PFSK-1 (cell line): ENCODE data around the gene ITGB6.

Source experiments
- FOXP2 ChIP-seq: optimal IDR thresholded peaks from 2 replicates; pipeline ENCODE3; 2011; ENCODE audit warnings: borderline replicate concordance, control low read depth, inconsistent platforms; ENCODE audit not compliant: insufficient read depth; ENCODE audit errors: extremely low read length, extremely low read depth
- POLR2AphosphoS5 ChIP-seq: IDR thresholded peaks from 2 replicates; pipeline ENCODE4 v1.6.1; 2012; ENCODE audit warnings: low read depth, mild to moderate bottlenecking, control low read depth, low read length, moderate library complexity
- SIN3A ChIP-seq: IDR thresholded peaks from 2 replicates; pipeline ENCODE4 v1.6.1; 2012; ENCODE audit warnings: mild to moderate bottlenecking, low read length, moderate library complexity, borderline replicate concordance; ENCODE audit not compliant: insufficient read depth
- TAF1 ChIP-seq: IDR thresholded peaks from 2 replicates; pipeline ENCODE4 v1.6.1; 2012; ENCODE audit warnings: low read length, control low read depth, borderline replicate concordance; ENCODE audit not compliant: insufficient read depth
- TF ChIP-seq, protein P1 (sequence below), 2 experiments: IDR thresholded peaks; 2 replicates each; pipeline versions ENCODE4 v1.6.1 to v1.8.0; 2011 to 2012; ENCODE audit warnings: low read depth in 2 of 2, low read length in 2 of 2, control low read depth in 1 of 2, inconsistent platforms in 1 of 2, mild to moderate bottlenecking in 1 of 2, moderate library complexity in 1 of 2; ENCODE audit not compliant: insufficient read depth in 1 of 2

Gene ITGB6

GRCh38 chr2:160194946-160195345, 5.1 kb downstream of the ITGB6 start:
- TF ChIP-seq SIN3A (no peak), TAF1 (no peak), POLR2AphosphoS5 (no peak), FOXP2 (no peak)
- TF ChIP-seq, protein P1, sequence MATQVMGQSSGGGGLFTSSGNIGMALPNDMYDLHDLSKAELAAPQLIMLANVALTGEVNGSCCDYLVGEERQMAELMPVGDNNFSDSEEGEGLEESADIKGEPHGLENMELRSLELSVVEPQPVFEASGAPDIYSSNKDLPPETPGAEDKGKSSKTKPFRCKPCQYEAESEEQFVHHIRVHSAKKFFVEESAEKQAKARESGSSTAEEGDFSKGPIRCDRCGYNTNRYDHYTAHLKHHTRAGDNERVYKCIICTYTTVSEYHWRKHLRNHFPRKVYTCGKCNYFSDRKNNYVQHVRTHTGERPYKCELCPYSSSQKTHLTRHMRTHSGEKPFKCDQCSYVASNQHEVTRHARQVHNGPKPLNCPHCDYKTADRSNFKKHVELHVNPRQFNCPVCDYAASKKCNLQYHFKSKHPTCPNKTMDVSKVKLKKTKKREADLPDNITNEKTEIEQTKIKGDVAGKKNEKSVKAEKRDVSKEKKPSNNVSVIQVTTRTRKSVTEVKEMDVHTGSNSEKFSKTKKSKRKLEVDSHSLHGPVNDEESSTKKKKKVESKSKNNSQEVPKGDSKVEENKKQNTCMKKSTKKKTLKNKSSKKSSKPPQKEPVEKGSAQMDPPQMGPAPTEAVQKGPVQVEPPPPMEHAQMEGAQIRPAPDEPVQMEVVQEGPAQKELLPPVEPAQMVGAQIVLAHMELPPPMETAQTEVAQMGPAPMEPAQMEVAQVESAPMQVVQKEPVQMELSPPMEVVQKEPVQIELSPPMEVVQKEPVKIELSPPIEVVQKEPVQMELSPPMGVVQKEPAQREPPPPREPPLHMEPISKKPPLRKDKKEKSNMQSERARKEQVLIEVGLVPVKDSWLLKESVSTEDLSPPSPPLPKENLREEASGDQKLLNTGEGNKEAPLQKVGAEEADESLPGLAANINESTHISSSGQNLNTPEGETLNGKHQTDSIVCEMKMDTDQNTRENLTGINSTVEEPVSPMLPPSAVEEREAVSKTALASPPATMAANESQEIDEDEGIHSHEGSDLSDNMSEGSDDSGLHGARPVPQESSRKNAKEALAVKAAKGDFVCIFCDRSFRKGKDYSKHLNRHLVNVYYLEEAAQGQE (IDR thresholded peaks at IDR 0.05; ENCODE audit: insufficient read depth in 1 of 2, low read depth in 2 of 2, low read length in 2 of 2), result no peak

DNA sequence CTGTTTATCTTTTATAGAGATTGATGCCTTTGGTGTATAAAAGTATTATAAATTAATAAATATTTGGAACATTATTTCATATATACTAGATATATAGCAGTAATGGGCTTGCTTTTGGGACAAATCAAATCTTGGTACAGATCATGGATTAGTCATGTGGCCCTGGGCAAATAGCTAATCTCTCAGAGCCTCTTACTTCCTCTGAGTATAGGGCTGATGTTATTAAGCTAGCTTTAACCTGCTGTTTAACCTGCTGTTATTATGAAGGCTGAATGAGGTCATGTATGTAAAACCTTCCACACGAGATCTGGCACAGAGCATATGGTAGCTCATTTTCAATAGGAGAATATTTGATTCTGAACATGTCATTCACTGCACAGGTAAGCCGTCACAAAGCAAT, 5.7 kb downstream of the ITGB6 start:
- TF ChIP-seq FOXP2 (no peak), TAF1 (no peak), SIN3A (no peak), POLR2AphosphoS5 (no peak)
- TF ChIP-seq, protein P1 (IDR thresholded peaks at IDR 0.05; ENCODE audit: insufficient read depth in 1 of 2, low read depth in 2 of 2, low read length in 2 of 2), result no peak

- 0 out of 2 replicates have a peak, but pooled peaks have one; percentile 21 for TF ChIP-seq TAF1
Measured at GRCh38 chr2:160181146-160181836, 18.8 kb downstream of the ITGB6 start.

- no peak for TF ChIP-seq TAF1
- no peak for TF ChIP-seq SIN3A
Measured at GRCh38 chr2:160180172-160180571, 19.9 kb downstream of the ITGB6 start.

GRCh38 chr2:160175169-160176134, 24.6 kb downstream of the ITGB6 start:
- TF ChIP-seq TAF1 (no peak), SIN3A (no peak)

DNA sequence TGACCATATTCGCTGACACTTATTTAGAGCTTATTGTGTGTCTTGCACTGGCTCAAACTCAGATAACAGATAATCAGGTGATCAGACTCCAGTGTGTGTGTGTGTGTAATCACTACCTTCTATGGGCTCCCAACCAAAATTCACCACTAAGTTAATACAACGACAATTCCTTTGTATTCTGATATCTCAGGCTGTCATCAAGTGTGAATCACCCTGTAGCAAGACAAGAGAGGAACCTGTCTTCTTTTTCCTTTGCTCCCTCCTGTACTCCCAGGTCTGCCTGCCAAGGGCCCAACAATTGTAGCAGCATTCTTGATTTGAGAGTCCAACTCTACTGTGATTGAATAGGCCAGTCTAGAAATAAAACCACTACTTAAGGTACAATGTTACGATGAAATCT, 25.8 kb downstream of the ITGB6 start:
- TF ChIP-seq TAF1 (no peak), SIN3A (no peak), FOXP2 (no peak), POLR2AphosphoS5 (no peak)
- TF ChIP-seq, protein P1 (IDR thresholded peaks at IDR 0.05; ENCODE audit: insufficient read depth in 1 of 2, low read depth in 2 of 2, low read length in 2 of 2), result no peak
